ENCODE measurements around the gene FTMT.
A peak's percentile ranks its signal among the peaks of the same experiment; 100 is the strongest.

Gene FTMT

DNA sequence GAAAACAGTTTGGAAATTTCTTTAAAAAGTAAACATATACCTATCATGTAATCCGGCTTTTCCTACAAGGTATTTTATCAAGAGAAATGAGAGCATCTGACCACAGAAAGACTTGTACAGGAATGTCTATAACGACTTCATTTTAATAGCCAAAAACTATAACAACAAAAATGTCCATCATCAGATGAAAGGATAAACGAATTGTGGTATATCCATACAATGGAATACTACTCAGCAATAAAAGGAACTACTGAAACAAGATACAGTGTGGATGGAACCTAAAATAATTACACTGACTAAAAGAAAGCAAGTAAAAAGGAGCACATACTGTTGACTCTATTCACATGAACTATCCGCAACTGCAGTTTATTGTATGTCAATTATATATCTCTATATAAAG lies 1.4 kb upstream of the FTMT start:
- TF ChIP-seq, protein P1, sequence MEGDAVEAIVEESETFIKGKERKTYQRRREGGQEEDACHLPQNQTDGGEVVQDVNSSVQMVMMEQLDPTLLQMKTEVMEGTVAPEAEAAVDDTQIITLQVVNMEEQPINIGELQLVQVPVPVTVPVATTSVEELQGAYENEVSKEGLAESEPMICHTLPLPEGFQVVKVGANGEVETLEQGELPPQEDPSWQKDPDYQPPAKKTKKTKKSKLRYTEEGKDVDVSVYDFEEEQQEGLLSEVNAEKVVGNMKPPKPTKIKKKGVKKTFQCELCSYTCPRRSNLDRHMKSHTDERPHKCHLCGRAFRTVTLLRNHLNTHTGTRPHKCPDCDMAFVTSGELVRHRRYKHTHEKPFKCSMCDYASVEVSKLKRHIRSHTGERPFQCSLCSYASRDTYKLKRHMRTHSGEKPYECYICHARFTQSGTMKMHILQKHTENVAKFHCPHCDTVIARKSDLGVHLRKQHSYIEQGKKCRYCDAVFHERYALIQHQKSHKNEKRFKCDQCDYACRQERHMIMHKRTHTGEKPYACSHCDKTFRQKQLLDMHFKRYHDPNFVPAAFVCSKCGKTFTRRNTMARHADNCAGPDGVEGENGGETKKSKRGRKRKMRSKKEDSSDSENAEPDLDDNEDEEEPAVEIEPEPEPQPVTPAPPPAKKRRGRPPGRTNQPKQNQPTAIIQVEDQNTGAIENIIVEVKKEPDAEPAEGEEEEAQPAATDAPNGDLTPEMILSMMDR (conservative IDR thresholded peaks at IDR 0.05), result no peak
- no peak overlapping the region for H3K27ac ChIP-seq

DNA sequence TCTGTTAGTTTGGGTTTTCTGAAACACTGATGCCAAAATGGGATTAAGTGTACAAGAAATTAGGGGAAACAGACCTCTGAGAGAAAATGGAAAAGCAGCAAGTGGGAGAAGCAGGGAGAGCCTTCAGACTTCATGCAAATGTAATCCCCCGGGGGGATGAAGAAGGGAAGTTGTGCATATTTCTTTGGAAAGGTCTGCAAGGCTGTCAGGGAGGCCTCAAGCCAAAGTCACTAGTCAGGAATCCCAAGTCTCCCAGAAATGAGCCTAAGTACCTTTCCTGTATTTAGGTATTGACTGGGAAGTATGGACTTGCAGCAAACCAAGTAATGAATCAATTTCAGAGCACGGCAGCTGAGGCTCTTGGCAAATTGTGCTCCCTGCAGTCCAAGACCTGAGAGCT lies 2.2 kb downstream of the FTMT start:
- TF ChIP-seq, protein P1 (conservative IDR thresholded peaks at IDR 0.05), result no peak

DNA sequence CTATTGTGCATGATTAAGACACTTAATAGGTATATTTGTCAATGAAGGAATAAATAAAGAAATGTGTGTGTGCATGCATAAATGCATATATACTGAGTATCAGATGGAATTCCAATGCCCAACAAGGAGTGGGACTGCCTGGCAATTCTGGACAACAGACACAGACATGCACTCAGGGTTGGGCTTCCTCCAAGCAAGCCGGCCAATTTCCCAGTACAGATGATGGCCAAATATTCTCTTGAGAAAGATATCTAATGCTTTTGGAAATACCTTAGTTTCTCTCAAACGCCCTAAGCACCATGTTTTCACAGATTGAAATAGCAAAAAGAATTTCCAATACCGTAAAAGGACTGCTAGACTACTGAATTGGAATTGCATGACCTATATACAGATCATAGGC lies 11.1 kb downstream of the FTMT start:
- TF ChIP-seq, protein P1 (conservative IDR thresholded peaks at IDR 0.05), result no peak
- no peak overlapping the region for H3K27ac ChIP-seq

More for the DNA sequence above, 2.2 kb downstream of the FTMT start:
- no peak overlapping the region for H3K27ac ChIP-seq

DNA sequence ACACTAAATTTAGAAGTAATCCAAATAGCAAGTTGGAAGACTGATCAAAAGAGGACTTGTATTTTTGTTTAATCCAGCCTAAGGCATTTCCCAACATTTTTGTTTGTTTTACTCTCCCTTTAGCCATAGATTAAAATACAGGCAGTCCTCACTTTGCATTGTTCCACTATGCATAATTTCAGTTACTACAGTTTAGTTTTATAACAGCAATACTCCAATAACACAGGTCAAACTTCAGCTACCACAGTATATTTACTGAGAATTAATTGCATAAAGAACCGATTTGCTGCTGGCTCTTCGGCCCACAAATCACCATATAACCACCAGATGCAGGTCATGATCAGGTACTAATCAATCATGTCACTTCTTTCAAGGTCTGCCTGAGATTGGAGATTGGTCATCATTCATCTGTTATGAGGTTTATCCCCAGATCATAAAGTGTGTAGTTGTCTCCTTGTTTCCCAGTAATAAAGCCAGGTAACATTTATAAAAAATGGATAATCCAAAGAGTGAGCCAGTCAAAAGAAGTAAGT lies 12.1 kb downstream of the FTMT start:
- no peak overlapping the region for H3K27ac ChIP-seq
- TF ChIP-seq, protein P1 (conservative IDR thresholded peaks at IDR 0.05), result no peak

DNA sequence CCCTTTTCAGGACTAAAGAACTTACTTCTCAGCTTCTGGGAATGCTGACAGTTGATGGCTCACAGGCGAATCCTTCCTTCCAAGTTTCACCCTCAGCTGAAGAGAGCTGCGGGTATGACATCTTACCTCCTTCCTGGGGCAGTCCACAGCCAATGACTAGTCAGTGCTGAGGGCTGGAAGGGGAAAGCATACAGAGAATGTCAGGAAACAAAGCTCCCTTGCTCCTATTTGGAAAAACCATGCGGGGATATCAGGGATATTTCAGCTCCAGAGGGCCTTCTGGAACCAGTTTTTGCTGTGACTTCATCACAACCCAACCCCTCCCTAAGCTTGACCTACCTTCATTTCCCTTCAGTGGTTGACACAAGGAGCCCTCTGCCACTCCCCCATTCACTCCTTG lies 15.7 kb downstream of the FTMT start:
- TF ChIP-seq, protein P1 (conservative IDR thresholded peaks at IDR 0.05), result no peak
- no peak overlapping the region for H3K27ac ChIP-seq

DNA sequence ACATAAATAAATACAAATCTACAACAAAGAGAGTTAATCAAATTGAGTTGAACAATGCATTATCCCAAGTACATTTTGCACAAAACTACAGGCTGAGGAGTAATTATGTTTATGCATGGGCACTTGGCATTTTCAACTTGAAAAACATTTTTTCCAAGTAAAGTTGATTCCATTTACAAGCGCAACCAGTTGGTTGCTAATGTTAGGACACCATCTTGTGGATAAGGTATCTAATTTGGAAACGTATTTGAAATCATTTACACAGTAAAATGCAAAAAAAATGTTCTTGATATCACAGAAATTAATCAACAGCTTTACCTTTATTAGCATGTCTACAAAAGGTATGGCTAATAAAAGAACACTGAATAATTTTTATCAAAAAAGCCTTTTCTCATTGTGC lies 18.8 kb downstream of the FTMT start:
- TF ChIP-seq, protein P1 (conservative IDR thresholded peaks at IDR 0.05), result peak; percentile 41

DNA sequence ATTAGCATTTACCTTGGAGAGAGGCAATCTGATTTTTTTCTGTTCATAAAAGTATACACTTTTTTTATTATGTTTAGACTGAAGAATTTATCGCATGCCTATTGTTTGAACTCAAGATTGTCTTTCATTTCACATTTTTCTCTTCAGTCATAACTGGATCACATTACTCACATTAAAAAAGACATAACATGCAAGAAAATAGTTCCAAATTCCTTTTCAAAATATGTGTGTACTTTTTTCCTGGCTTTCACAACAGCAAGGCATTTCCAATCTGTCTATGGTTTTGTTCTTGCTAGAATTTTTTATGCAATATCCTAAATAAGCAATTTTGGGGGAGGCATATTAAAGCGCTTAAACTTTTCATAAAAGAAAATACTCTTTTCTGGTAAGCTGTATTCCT lies 21.2 kb downstream of the FTMT start:
- TF ChIP-seq, protein P1 (conservative IDR thresholded peaks at IDR 0.05), result no peak
- no peak overlapping the region for H3K27ac ChIP-seq

More for the DNA sequence above, 18.8 kb downstream of the FTMT start:
- no peak overlapping the region for H3K27ac ChIP-seq

Data from VCaP (cell line).